Activated CD8-positive, alpha-beta T cell treated with anti-CD3 and anti-CD28 coated beads for 36 hours (primary cell): ENCODE results near the gene CAPN10. TPM values are rescaled to one million over a fixed set of nuclear protein-coding genes. Genes with fewer than 3 reads are reported as not detected.
"Not testable (repeated sequence)": the region's sequence is repeated elsewhere in the genome, so short reads cannot be mapped to it uniquely, and the experiment has no call there.

Experiments used
- ATAC-seq: fragments of 200-7000 bp; cut with Tn5 transposase; one replicate; pipeline ENCODE4 v1.10.0; 2021; ENCODE audit warnings: mild to moderate bottlenecking, moderate library complexity
- CTCF ChIA-PET: fragments of 350-600 bp; sonication (Branson Sonifier 250); formaldehyde crosslinking; loops from one replicate; lab custom pipeline; 2021; ENCODE audit warnings: antibody characterized with exemption; lab: Charles Lee
- POLR2A ChIA-PET: fragments of 350-600 bp; sonication (Branson Sonifier 250); formaldehyde crosslinking; loops from one replicate; lab custom pipeline; 2021; ENCODE audit warnings: antibody characterized with exemption; lab: Charles Lee
- DNase-seq: peaks from one replicate; pipeline ENCODE4 v3.0.0-alpha.2; 2020
- H3K27ac Mint-ChIP-seq: one replicate; pipeline ENCODE4 v1.8.0; 2021; ENCODE audit warnings: mild to moderate bottlenecking, mixed read lengths
- H3K27me3 Mint-ChIP-seq: one replicate; pipeline ENCODE4 v1.8.0; 2021; ENCODE audit warnings: mixed read lengths
- H3K36me3 Mint-ChIP-seq: one replicate; pipeline ENCODE4 v1.8.0; 2021; ENCODE audit warnings: low read depth, mixed read lengths
- H3K4me1 Mint-ChIP-seq: one replicate; pipeline ENCODE4 v1.8.0; 2021; ENCODE audit warnings: low read depth, mixed read lengths
- H3K4me3 Mint-ChIP-seq: one replicate; pipeline ENCODE4 v1.8.0; 2021; ENCODE audit warnings: mild to moderate bottlenecking, moderate library complexity, mixed read lengths
- H3K9me3 Mint-ChIP-seq: one replicate; pipeline ENCODE4 v1.8.0; 2021; ENCODE audit warnings: mixed read lengths
- intact Hi-C: fragments of 100-400 bp; cut with micrococcal nuclease; formaldehyde crosslinking; loops from one replicate; pipeline ENCODE4 v1.10.0; 2022
- total RNA-seq, 2 experiments: library from RNA; stranded (reverse); gene quantifications; one replicate each; pipeline ENCODE4 v1.2.3, GENCODE V29; 2021
- TF ChIP-seq, protein P1 (sequence below): fragments of 200-600 bp; IDR thresholded peaks from one replicate; pipeline ENCODE4 v1.8.0; 2022; ENCODE audit warnings: antibody characterized with exemption, mild to moderate bottlenecking

Gene CAPN10
- total RNA-seq, 2 experiments from 2014 or later, result 26.8 to 29.1 TPM

DNA sequence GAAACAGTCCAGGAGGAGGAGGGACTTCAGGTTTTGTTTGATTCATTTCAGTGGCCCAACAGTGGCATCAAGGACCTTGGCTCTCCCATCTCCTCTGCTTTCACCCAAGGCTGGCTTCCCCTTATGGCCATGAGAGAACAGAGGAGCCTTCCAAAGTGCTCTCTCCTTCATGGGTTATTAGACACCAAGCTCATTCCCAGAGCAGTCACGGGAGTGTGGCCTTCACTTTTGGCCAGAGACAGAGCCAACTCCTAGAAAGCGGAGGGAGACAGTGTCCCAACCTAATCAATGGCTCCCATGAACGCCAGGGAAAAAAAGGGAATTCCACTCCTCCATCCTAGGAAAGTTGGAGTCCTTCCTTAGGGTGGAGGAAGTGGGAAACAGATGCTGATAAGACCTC, 27.2 kb upstream of the CAPN10 start:
- intact Hi-C loops, result no loop called here
- POLR2A ChIA-PET, result interaction anchor here (0.8 to 13.3 kb wide), 2 partner anchors 14 to 27 kb away, joined by 3 to 118 read pairs; partner anchors contain the start of gene CAPN10
- peak overlapping the region; percentile 91 for H3K27ac Mint-ChIP-seq
- H3K36me3 Mint-ChIP-seq, result peaks cover 51% of the 10 kb centered on the region
- peak overlapping the region; percentile 77 for H3K4me3 Mint-ChIP-seq
- no peaks in the 10 kb centered on the region for H3K27me3 Mint-ChIP-seq
- H3K4me1 Mint-ChIP-seq, result peaks cover 58% of the 10 kb centered on the region
- DNase-seq (peak; percentile 30), ATAC-seq (no peak)
- TF ChIP-seq, protein P1, sequence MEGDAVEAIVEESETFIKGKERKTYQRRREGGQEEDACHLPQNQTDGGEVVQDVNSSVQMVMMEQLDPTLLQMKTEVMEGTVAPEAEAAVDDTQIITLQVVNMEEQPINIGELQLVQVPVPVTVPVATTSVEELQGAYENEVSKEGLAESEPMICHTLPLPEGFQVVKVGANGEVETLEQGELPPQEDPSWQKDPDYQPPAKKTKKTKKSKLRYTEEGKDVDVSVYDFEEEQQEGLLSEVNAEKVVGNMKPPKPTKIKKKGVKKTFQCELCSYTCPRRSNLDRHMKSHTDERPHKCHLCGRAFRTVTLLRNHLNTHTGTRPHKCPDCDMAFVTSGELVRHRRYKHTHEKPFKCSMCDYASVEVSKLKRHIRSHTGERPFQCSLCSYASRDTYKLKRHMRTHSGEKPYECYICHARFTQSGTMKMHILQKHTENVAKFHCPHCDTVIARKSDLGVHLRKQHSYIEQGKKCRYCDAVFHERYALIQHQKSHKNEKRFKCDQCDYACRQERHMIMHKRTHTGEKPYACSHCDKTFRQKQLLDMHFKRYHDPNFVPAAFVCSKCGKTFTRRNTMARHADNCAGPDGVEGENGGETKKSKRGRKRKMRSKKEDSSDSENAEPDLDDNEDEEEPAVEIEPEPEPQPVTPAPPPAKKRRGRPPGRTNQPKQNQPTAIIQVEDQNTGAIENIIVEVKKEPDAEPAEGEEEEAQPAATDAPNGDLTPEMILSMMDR, result no peak
- CTCF ChIA-PET, result interaction anchor here (1.3 to 2.0 kb wide), 3 partner anchors 8 to 45 kb away, joined by 3 to 7 read pairs (median 6); partner anchors contain the start of gene CAPN10
- H3K9me3 Mint-ChIP-seq, result no peaks in the 10 kb centered on the region

DNA sequence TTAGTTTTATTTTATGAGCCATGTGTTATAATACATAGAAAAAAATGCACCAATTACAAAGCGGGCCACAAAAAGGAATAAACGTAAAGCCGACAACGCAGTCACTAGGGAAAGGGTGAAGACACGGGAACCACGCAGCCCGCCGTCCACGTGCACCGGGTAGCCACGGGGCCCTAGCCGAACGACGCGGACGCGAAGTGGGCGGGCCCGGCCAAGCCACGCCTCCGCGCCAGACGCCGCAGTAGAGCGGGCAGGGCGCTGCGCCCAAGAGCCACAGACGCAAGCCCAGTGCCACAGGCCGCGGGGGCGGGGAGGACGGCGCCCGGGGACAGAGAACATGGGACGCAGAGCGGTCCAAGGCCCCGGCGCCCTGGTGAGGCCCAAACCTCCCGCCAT, 26.5 kb upstream of the CAPN10 start, which contains the start of gene DUSP28:
Gene DUSP28, plus strand, starts transcription at position 274 of the 396 bp plus-strand sequence. CDS start 328 bp downstream, outside the sequence.
- ChIA-PET CTCF (interaction anchor here (2.0 kb wide), 1 partner anchor 46 kb away, joined by 6 read pairs; no protein-coding TSS in a partner anchor), POLR2A (interaction anchor here (1.0 to 13.3 kb wide), 6 partner anchors 8 to 65 kb away, joined by 3 to 118 read pairs (median 6); partner anchors contain the start of genes CAPN10 and GPR35)
- TF ChIP-seq, protein P1, result no peak
- peak; percentile 57 for ATAC-seq
- peaks cover 66% of the 10 kb centered on the region for H3K4me1 Mint-ChIP-seq
- intact Hi-C loops, result no loop called here
- peak within 1 kb of the TSS; percentile 77 for H3K4me3 Mint-ChIP-seq
- H3K27ac Mint-ChIP-seq, result peak within 1 kb of the TSS; percentile 91
- H3K9me3 Mint-ChIP-seq, result no peaks in the 10 kb centered on the region
- peaks cover 56% of the 10 kb centered on the region for H3K36me3 Mint-ChIP-seq
- DNase-seq, result peak; percentile 93
- H3K27me3 Mint-ChIP-seq, result no peaks in the 10 kb centered on the region

DNA sequence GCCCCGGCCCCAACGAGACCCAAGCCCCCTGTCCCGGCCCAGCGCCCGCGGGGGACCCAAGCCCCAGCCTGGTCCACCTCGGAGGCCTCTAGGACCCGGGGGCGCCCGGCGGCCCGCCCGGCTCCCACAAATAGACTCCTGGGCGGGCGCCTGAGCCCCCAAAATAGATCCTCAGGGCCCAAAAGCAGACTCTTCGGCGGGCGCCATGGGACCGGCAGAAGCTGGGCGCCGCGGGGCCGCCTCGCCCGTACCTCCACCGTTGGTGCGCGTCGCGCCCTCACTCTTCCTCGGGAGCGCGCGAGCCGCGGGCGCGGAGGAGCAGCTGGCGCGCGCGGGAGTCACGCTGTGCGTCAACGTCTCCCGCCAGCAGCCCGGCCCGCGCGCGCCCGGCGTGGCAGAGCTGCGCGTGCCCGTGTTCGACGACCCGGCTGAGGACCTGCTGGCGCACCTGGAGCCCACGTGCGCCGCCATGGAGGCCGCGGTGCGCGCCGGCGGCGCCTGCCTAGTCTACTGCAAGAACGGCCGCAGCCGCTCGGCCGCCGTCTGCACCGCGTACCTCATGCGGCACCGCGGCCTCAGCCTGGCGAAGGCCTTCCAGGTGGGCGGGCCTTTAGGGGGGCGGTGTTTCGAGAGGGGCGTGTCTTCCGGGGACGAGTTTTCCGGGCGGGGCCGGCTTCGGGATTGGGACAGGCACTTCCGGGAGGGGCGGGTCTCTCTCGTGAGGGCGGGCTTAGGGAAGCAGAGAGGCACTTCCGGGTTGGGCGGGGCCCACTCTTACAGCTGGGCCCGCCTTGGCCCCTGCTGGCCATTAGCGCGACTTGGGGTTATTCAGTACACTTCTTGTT, 25.8 kb upstream of the CAPN10 start:
- Mint-ChIP-seq H3K9me3 (no peaks in the 10 kb centered on the region), H3K27ac (peak overlapping the region; percentile 91), H3K4me3 (peak overlapping the region; percentile 77), H3K4me1 (peaks cover 71% of the 10 kb centered on the region), H3K27me3 (no peaks in the 10 kb centered on the region), H3K36me3 (peaks cover 59% of the 10 kb centered on the region)
- ChIA-PET CTCF (interaction anchor here (0.7 to 4.6 kb wide), 3 partner anchors 25 to 1201 kb away, joined by 3 to 22 read pairs (median 3); partner anchors contain the start of gene CAPN10), POLR2A (interaction anchor here (1.0 to 13.3 kb wide), 7 partner anchors 8 to 67 kb away, joined by 3 to 118 read pairs (median 5); partner anchors contain the start of genes CAPN10 and GPR35)
- peak; percentile 100 for DNase-seq
- ATAC-seq, result peak; percentile 65
- TF ChIP-seq, protein P1, result no peak
- intact Hi-C loops, result no loop called here

DNA sequence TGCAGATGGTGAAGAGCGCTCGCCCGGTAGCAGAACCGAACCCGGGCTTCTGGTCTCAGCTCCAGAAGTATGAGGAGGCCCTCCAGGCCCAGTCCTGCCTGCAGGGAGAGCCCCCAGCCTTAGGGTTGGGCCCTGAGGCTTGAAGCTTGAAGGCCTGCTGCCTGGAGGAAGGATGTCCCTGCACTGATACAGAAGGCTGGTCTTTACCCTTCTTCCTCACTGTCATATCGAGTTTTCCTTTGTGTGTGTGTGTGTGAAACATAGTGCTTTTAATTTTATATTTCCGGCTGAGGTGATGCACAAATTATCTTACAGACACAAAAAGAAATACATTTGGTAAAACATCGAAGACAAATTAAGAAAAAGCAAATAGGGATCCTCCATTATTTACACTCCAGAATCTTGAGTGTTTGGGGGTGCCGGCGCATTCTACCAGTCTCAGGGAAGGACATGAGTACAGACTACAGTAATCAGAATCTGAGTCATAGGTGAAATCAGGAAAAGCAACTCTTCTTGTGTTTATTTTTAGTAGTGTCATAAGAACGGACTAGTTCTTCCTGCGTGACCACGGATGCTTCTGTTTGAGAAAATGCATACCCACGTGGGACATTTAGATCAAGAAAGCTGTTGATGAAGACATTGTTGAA, 25.1 kb upstream of the CAPN10 start:
- intact Hi-C loops, result no loop called here
- Mint-ChIP-seq H3K27me3 (no peaks in the 10 kb centered on the region), H3K9me3 (no peaks in the 10 kb centered on the region), H3K4me1 (peaks cover 69% of the 10 kb centered on the region), H3K36me3 (peaks cover 59% of the 10 kb centered on the region), H3K4me3 (peak overlapping the region; percentile 77), H3K27ac (peak overlapping the region; percentile 91)
- peak; percentile 30 for DNase-seq
- ChIA-PET CTCF (interaction anchor here (0.6 to 4.6 kb wide), 3 partner anchors 25 to 535 kb away, joined by 3 to 22 read pairs (median 4); partner anchors contain the start of gene CAPN10), POLR2A (interaction anchor here (1.0 to 13.3 kb wide), 5 partner anchors 8 to 66 kb away, joined by 3 to 118 read pairs (median 3); partner anchors contain the start of gene CAPN10)
- ATAC-seq, result peak; percentile 1
- TF ChIP-seq, protein P1, result peak; percentile 45

DNA sequence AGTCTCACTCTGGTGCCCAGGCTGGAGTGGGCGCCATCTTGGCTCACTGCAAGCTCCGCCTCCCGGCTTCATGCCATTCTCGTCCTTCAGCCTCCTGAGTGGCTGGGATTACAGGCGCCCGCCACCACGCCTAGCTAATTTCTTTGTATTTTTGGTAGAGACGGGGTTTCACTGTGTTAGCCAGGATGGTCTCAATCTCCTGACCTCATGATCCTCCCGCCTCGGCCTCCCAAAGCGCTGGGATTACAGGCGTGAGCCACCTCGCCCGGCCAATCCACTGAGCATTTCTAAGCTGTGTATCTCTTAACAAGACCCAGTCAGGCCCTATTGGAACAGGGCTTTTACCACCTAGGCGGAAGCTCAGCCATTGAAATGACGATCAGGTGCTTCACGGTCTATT, 23.3 kb upstream of the CAPN10 start:
- ATAC-seq, DNase-seq, H3K9me3 Mint-ChIP-seq, H3K4me3 Mint-ChIP-seq, H3K27me3 Mint-ChIP-seq, intact Hi-C loops: not testable (repeated sequence)
- H3K4me1 Mint-ChIP-seq, result peaks cover 58% of the 10 kb centered on the region
- peaks cover 56% of the 10 kb centered on the region for H3K36me3 Mint-ChIP-seq
- ChIA-PET POLR2A (interaction anchor here (0.6 to 13.3 kb wide), 3 partner anchors 17 to 799 kb away, joined by 3 to 118 read pairs (median 5); partner anchors contain the start of gene CAPN10), CTCF (interaction anchor here (1.9 to 5.3 kb wide), 3 partner anchors 17 to 49 kb away, joined by 9 to 37 read pairs (median 22); partner anchors contain the start of gene CAPN10)
- peak overlapping the region; percentile 91 for H3K27ac Mint-ChIP-seq
